ENCODE results near the gene SYT7.

The SYT7 gene

GRCh38 chr11:61609000-61609979 is 28.4 kb upstream of the SYT7 start:
- DNase-seq (ENCODE audit: low read depth in 3 of 3) = no peak

- DNase-seq (ENCODE audit: low read depth in 3 of 3) = no peak
Measured at GRCh38 chr11:61607920-61608599, 27.2 kb upstream of the SYT7 start.

GRCh38 chr11:61607426-61607825 is 26.6 kb upstream of the SYT7 start:
- DNase-seq (ENCODE audit: low read depth in 3 of 3) = no peak

- no peak for DNase-seq (ENCODE audit: low read depth in 3 of 3)
Measured at GRCh38 chr11:61603667-61604066, 22.8 kb upstream of the SYT7 start.

- DNase-seq (ENCODE audit: low read depth in 3 of 3) = no peak
Measured at GRCh38 chr11:61602775-61603569, 22.1 kb upstream of the SYT7 start.

GRCh38 chr11:61601512-61601911 is 20.6 kb upstream of the SYT7 start:
- no peak for DNase-seq (ENCODE audit: low read depth in 3 of 3)

GRCh38 chr11:61599968-61600710 is 19.3 kb upstream of the SYT7 start:
- no peak for DNase-seq (ENCODE audit: low read depth in 3 of 3)

GRCh38 chr11:61598886-61599868 is 18.3 kb upstream of the SYT7 start:
- no peak for DNase-seq (ENCODE audit: low read depth in 3 of 3)

- DNase-seq (ENCODE audit: low read depth in 3 of 3) = no peak
Measured at GRCh38 chr11:61598374-61598773, 17.5 kb upstream of the SYT7 start.

- DNase-seq (ENCODE audit: low read depth in 3 of 3) = no peak
Measured at GRCh38 chr11:61596990-61597389, 16.1 kb upstream of the SYT7 start.

GRCh38 chr11:61596542-61596941 is 15.7 kb upstream of the SYT7 start:
- DNase-seq (ENCODE audit: low read depth in 3 of 3) = no peak

GRCh38 chr11:61594907-61595257 is 14.0 kb upstream of the SYT7 start:
- DNase-seq (ENCODE audit: low read depth in 3 of 3) = no peak

- DNase-seq (ENCODE audit: low read depth in 3 of 3) = no peak
Measured at GRCh38 chr11:61593151-61593550, 12.3 kb upstream of the SYT7 start.

- no peak for DNase-seq (ENCODE audit: low read depth in 3 of 3)
Measured at GRCh38 chr11:61592176-61592575, 11.3 kb upstream of the SYT7 start.

- DNase-seq (ENCODE audit: low read depth in 3 of 3) = no peak
Measured at GRCh38 chr11:61589961-61590360, 9.1 kb upstream of the SYT7 start.

- peak in 1 of 3 experiments; percentile 14 for DNase-seq (ENCODE audit: low read depth in 3 of 3)
Measured at GRCh38 chr11:61588728-61589191, 7.9 kb upstream of the SYT7 start.

GRCh38 chr11:61587951-61588727 is 7.3 kb upstream of the SYT7 start:
- DNase-seq (ENCODE audit: low read depth in 3 of 3) = peak; percentile 25 to 67 (median 45)

GRCh38 chr11:61587541-61587941 is 6.7 kb upstream of the SYT7 start:
- DNase-seq (ENCODE audit: low read depth in 3 of 3) = peak in 1 of 3 experiments; percentile 16

GRCh38 chr11:61586792-61587430 is 6.0 kb upstream of the SYT7 start:
- no peak for DNase-seq (ENCODE audit: low read depth in 3 of 3)

Measured in stimulated activated CD4-positive, alpha-beta T cell treated with anti-CD3 and anti-CD28 coated beads, TNF-alpha, amount 100 ng/mL, for 24 hours (primary cell).